GM12878 (cell line): ENCODE data around the gene DNAJB2. TPM values are rescaled to one million over a fixed set of nuclear protein-coding genes. Genes with fewer than 3 reads are reported as not detected.

Source experiments
- ASH2L ChIP-seq: fragments of 300-600, 200-600 bp; sonication (generic); IDR thresholded peaks from 2 replicates; pipeline ENCODE4 v1.6.1; 2017; ENCODE audit warnings: low read depth, mild to moderate bottlenecking, borderline replicate concordance
- ATF2 ChIP-seq: IDR thresholded peaks from 2 replicates; pipeline ENCODE4 v1.6.1; 2012; ENCODE audit warnings: low read length, inconsistent platforms
- ATF3 ChIP-seq: IDR thresholded peaks from 2 replicates; pipeline ENCODE4 v1.6.1; 2011; ENCODE audit warnings: low read depth, mild to moderate bottlenecking, low read length, moderate library complexity, borderline replicate concordance; ENCODE audit errors: extremely low read depth
- ATF7 ChIP-seq: fragments of 450-650 bp; IDR thresholded peaks from 2 replicates; pipeline ENCODE4 v1.6.1; 2016; ENCODE audit warnings: low read depth, mild to moderate bottlenecking
- BCL11A ChIP-seq: IDR thresholded peaks from 2 replicates; pipeline ENCODE4 v1.6.1; 2011; ENCODE audit warnings: low read depth, low read length
- ESRRA ChIP-seq: IDR thresholded peaks from 2 replicates; pipeline ENCODE4 v1.6.1; 2012; ENCODE audit warnings: mild to moderate bottlenecking, low read length, improper control_type of control experiment
- ETV6 ChIP-seq, 2 experiments: fragments of 450-650 bp in 1 of 2; IDR thresholded peaks in 1 of 2; conservative IDR thresholded peaks in 1 of 2; 2 replicates each; pipeline ENCODE4 v1.6.1; 2014; ENCODE audit warnings: antibody characterized with exemption in 1 of 2, borderline replicate concordance in 1 of 2, low read depth in 1 of 2, mild to moderate bottlenecking in 1 of 2, moderate library complexity in 1 of 2
- IKZF1 ChIP-seq: fragments of 450-650 bp; conservative IDR thresholded peaks from 2 replicates; pipeline ENCODE4 v1.6.1; 2017; ENCODE audit warnings: antibody characterized with exemption, mild to moderate bottlenecking
- KAT2A ChIP-seq: conservative IDR thresholded peaks from 2 replicates; pipeline ENCODE4 v1.6.1; 2011; ENCODE audit warnings: low read depth, low read length; ENCODE audit not compliant: control insufficient read depth
- POU2F2 ChIP-seq: IDR thresholded peaks from 3 replicates; pipeline ENCODE4 v1.6.1; 2011; ENCODE audit warnings: low read depth, mild to moderate bottlenecking, low read length, borderline replicate concordance
- RELA ChIP-seq: fragments of 450-650 bp; IDR thresholded peaks from 2 replicates; pipeline ENCODE4 v1.8.0; 2014; ENCODE audit warnings: borderline replicate concordance; ENCODE audit not compliant: partially characterized antibody
- SP1 ChIP-seq: IDR thresholded peaks from one replicate; pipeline ENCODE4 v1.6.1; 2011; ENCODE audit warnings: low read depth, low read length
- TAF1 ChIP-seq: IDR thresholded peaks from 2 replicates; pipeline ENCODE4 v1.6.1; 2011; ENCODE audit warnings: mild to moderate bottlenecking, low read depth, low read length, borderline replicate concordance
- TCF12 ChIP-seq: IDR thresholded peaks from 2 replicates; pipeline ENCODE4 v1.6.1; 2011; ENCODE audit warnings: low read depth, mild to moderate bottlenecking, low read length
- YY1 ChIP-seq: IDR thresholded peaks from 2 replicates; pipeline ENCODE4 v1.6.1; 2011; ENCODE audit warnings: low read depth, mild to moderate bottlenecking, low read length
- ZNF592 ChIP-seq: fragments of 450-650 bp; IDR thresholded peaks from 2 replicates; pipeline ENCODE4 v1.6.1; 2017; ENCODE audit warnings: mild to moderate bottlenecking, moderate library complexity
- ZNF622 ChIP-seq: fragments of 450-650 bp; IDR thresholded peaks from 2 replicates; pipeline ENCODE4 v1.6.1; 2017; ENCODE audit warnings: mild to moderate bottlenecking, inconsistent platforms
- ZZZ3 ChIP-seq: IDR thresholded peaks from 2 replicates; pipeline ENCODE4 v1.6.1; 2011; ENCODE audit warnings: low read depth; ENCODE audit not compliant: control insufficient read depth, insufficient read length
- polyA plus RNA-seq, 11 experiments: library from polyadenylated mRNA; depleted of rRNA in 4 of 11; unstranded in 6 of 11; stranded (reverse) in 5 of 11; fragments of >200 nt; fragmentation: Nextera tagmentation in 4 of 11; fragmentation: Illumina TruSeq in 1 of 11; extraction: Ambion mirVana in 4 of 11; extraction: Trizol in 1 of 11; gene quantifications; 1 replicate in 1 of 11; 2 replicates in 10 of 11; pipeline versions ENCODE4 v1.2.1 to v1.2.3, GENCODE V29; 2011 to 2016; ENCODE audit warnings: inconsistent platforms in 2 of 11, missing spikeins in 2 of 11, low read depth in 1 of 11
- total RNA-seq, 4 experiments: library from RNA; depleted of rRNA in 3 of 4; stranded (reverse); fragments of >200 nt in 3 of 4; fragmentation: Illumina TruSeq in 1 of 4; extraction: Trizol in 1 of 4; gene quantifications; 2 replicates each; pipeline versions ENCODE4 v1.2.1 to v1.2.3, GENCODE V29; 2013 to 2021
- TF ChIP-seq, protein P1 (sequence below): fragments of 450-650 bp; IDR thresholded peaks from 2 replicates; pipeline ENCODE4 v1.6.1; 2016; ENCODE audit warnings: mild to moderate bottlenecking
- TF ChIP-seq, protein P2 (sequence below), 3 experiments: IDR thresholded peaks in 2 of 3; conservative IDR thresholded peaks in 1 of 3; 2 replicates each; pipeline ENCODE4 v1.5.1; 2011; ENCODE audit warnings: low read depth in 3 of 3, low read length in 3 of 3, mild to moderate bottlenecking in 3 of 3, control low read depth in 2 of 3, moderate library complexity in 2 of 3, inconsistent platforms in 1 of 3, mixed read lengths in 1 of 3; ENCODE audit not compliant: control insufficient read depth in 2 of 3, insufficient read depth in 1 of 3; ENCODE audit errors: extremely low read depth in 1 of 3

Gene DNAJB2
- total and polyA plus RNA-seq, 10 of the 15 experiments (the other 5 are each of a cell fraction or from before 2014, with no cell fraction given), result 0.26 to 36.5 (median 12.5) TPM

DNA sequence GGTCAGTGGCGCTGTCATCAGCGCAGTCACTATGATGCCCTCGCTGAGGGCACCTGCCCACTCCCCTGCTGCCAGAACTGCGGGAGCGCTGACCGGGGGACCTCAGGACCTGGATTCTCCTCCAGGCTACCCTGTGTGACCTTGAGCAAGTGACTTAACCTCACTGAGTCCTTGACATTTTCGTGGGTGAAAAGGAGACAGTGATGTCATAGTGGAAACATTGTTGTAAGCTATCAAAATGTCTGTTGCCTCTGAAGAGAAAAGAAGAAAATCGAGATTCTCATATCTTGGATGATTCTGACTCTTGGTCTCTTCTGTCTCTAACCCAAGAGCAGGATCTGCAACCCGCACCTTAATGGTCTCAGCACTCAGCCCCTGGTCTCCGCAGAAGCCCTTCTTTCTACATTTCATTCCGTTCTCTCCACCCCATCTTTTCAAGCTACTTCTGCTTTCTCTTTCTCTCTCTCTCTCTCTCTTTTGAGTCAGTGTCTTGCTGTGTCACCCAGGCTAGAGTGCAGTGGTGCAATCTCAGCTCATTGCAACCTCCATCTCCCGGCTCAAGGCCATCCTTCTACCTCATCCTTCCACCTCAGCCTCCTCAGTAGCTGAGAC is 24.5 kb upstream of the DNAJB2 start (continued):
- no peak for TF ChIP-seq ZNF592
- no peak for TF ChIP-seq ATF3
- TF ChIP-seq, protein P1, sequence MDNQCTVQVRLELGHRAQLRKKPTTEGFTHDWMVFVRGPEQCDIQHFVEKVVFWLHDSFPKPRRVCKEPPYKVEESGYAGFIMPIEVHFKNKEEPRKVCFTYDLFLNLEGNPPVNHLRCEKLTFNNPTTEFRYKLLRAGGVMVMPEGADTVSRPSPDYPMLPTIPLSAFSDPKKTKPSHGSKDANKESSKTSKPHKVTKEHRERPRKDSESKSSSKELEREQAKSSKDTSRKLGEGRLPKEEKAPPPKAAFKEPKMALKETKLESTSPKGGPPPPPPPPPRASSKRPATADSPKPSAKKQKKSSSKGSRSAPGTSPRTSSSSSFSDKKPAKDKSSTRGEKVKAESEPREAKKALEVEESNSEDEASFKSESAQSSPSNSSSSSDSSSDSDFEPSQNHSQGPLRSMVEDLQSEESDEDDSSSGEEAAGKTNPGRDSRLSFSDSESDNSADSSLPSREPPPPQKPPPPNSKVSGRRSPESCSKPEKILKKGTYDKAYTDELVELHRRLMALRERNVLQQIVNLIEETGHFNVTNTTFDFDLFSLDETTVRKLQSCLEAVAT, result peak; percentile 29; the same call in 1 of the 2 replicates
- no peak for TF ChIP-seq TAF1
- no peak for TF ChIP-seq POU2F2
- no peak for TF ChIP-seq KAT2A
- peak; percentile 79 for TF ChIP-seq ESRRA
- no peak for TF ChIP-seq BCL11A
- no peak for TF ChIP-seq TCF12
- TF ChIP-seq RELA, result no peak
- TF ChIP-seq IKZF1, result no peak
- no peak for TF ChIP-seq ETV6 (conservative IDR thresholded peaks at IDR 0.05 in 1 of 2, IDR thresholded peaks at IDR 0.05 in 1 of 2; ENCODE audit: borderline replicate concordance in 1 of 2, low read depth in 1 of 2)
- 0 out of 2 replicates have a peak, but pooled peaks have one; percentile 26 for TF ChIP-seq ATF2
- no peak for TF ChIP-seq ZZZ3
- TF ChIP-seq ATF7, result peak; percentile 89
- TF ChIP-seq ZNF622, result no peak
- no peak for TF ChIP-seq ASH2L
- no peak for TF ChIP-seq SP1
- TF ChIP-seq, protein P2, sequence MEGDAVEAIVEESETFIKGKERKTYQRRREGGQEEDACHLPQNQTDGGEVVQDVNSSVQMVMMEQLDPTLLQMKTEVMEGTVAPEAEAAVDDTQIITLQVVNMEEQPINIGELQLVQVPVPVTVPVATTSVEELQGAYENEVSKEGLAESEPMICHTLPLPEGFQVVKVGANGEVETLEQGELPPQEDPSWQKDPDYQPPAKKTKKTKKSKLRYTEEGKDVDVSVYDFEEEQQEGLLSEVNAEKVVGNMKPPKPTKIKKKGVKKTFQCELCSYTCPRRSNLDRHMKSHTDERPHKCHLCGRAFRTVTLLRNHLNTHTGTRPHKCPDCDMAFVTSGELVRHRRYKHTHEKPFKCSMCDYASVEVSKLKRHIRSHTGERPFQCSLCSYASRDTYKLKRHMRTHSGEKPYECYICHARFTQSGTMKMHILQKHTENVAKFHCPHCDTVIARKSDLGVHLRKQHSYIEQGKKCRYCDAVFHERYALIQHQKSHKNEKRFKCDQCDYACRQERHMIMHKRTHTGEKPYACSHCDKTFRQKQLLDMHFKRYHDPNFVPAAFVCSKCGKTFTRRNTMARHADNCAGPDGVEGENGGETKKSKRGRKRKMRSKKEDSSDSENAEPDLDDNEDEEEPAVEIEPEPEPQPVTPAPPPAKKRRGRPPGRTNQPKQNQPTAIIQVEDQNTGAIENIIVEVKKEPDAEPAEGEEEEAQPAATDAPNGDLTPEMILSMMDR (IDR thresholded peaks at IDR 0.05 in 2 of 3, conservative IDR thresholded peaks at IDR 0.05 in 1 of 3; ENCODE audit: control insufficient read depth in 2 of 3, extremely low read depth in 1 of 3, insufficient read depth in 1 of 3, low read depth in 3 of 3, low read length in 3 of 3), result no peak
- TF ChIP-seq YY1, result no peak
